ENCODE results near the gene MARCHF6.

The MARCHF6 gene

DNA sequence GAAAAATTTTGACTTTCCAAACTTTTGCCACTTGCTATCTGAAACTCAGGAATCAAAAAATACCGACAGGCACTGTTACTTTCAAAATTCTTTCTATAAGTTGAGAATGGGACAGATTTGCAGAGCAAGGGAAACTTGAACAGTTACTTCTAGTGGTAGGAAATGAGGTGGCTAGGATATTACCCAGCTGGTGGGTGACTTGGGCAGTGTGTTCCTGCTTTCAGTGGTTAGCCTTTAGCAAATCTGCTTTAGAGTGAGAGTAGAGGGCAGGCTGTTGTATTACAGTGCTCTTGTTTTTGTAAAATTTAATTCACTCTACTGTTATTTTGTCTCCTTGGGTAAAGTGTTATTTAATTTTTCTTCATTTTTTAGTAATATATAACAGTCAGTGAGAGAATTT lies 48.0 kb downstream of the MARCHF6 start:
- TF ChIP-seq POLR2AphosphoS5 (IDR thresholded peaks at IDR 0.05; ENCODE audit: low read depth) (no peak), SPI1 (IDR thresholded peaks at IDR 0.05; ENCODE audit: borderline replicate concordance, low read depth) (no peak), GABPA (IDR thresholded peaks at IDR 0.05; ENCODE audit: low read depth) (no peak)
- TF ChIP-seq, protein P1, sequence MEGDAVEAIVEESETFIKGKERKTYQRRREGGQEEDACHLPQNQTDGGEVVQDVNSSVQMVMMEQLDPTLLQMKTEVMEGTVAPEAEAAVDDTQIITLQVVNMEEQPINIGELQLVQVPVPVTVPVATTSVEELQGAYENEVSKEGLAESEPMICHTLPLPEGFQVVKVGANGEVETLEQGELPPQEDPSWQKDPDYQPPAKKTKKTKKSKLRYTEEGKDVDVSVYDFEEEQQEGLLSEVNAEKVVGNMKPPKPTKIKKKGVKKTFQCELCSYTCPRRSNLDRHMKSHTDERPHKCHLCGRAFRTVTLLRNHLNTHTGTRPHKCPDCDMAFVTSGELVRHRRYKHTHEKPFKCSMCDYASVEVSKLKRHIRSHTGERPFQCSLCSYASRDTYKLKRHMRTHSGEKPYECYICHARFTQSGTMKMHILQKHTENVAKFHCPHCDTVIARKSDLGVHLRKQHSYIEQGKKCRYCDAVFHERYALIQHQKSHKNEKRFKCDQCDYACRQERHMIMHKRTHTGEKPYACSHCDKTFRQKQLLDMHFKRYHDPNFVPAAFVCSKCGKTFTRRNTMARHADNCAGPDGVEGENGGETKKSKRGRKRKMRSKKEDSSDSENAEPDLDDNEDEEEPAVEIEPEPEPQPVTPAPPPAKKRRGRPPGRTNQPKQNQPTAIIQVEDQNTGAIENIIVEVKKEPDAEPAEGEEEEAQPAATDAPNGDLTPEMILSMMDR (IDR thresholded peaks at IDR 0.05; ENCODE audit: insufficient read depth, low read length): no peak
- TF ChIP-seq, protein P2, sequence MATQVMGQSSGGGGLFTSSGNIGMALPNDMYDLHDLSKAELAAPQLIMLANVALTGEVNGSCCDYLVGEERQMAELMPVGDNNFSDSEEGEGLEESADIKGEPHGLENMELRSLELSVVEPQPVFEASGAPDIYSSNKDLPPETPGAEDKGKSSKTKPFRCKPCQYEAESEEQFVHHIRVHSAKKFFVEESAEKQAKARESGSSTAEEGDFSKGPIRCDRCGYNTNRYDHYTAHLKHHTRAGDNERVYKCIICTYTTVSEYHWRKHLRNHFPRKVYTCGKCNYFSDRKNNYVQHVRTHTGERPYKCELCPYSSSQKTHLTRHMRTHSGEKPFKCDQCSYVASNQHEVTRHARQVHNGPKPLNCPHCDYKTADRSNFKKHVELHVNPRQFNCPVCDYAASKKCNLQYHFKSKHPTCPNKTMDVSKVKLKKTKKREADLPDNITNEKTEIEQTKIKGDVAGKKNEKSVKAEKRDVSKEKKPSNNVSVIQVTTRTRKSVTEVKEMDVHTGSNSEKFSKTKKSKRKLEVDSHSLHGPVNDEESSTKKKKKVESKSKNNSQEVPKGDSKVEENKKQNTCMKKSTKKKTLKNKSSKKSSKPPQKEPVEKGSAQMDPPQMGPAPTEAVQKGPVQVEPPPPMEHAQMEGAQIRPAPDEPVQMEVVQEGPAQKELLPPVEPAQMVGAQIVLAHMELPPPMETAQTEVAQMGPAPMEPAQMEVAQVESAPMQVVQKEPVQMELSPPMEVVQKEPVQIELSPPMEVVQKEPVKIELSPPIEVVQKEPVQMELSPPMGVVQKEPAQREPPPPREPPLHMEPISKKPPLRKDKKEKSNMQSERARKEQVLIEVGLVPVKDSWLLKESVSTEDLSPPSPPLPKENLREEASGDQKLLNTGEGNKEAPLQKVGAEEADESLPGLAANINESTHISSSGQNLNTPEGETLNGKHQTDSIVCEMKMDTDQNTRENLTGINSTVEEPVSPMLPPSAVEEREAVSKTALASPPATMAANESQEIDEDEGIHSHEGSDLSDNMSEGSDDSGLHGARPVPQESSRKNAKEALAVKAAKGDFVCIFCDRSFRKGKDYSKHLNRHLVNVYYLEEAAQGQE (IDR thresholded peaks at IDR 0.05; ENCODE audit: insufficient replicate concordance, low read depth): no peak
- Histone ChIP-seq H3K27ac (replicated peaks) (no peak overlapping the region), H3K4me3 (replicated peaks; ENCODE audit: insufficient read depth, low read length) (no peak overlapping the region), H3K27me3 (ENCODE audit: insufficient read depth, poor library complexity, severe bottlenecking) (no peaks in the 10 kb centered on the region)
- no peak for DNase-seq (ENCODE audit: low read depth in 1 of 2, low spot score in 1 of 2)
